Chondrocyte (in vitro differentiated cells): Measurements from ENCODE around the gene MOG. TPM values are rescaled to one million over a fixed set of nuclear protein-coding genes. Genes with fewer than 3 reads are reported as not detected.

Experiments used
- DNase-seq: peaks from one replicate; pipeline ENCODE4 v3.0.0; 2021; ENCODE audit warnings: mixed read lengths, low spot score
- H3K27ac Mint-ChIP-seq: one replicate; pipeline ENCODE4 v1.8.0; 2021; ENCODE audit warnings: mild to moderate bottlenecking, moderate library complexity, mixed read lengths; ENCODE audit not compliant: unreplicated experiment
- H3K27me3 Mint-ChIP-seq: 2 replicates; pipeline ENCODE4 v1.8.0; 2021; ENCODE audit warnings: low read depth, mixed read lengths
- H3K36me3 Mint-ChIP-seq: 2 replicates; pipeline ENCODE4 v1.8.0; 2021; ENCODE audit warnings: low read depth, mixed read lengths
- H3K4me1 Mint-ChIP-seq: 2 replicates; pipeline ENCODE4 v1.8.0; 2021; ENCODE audit warnings: low read depth, mild to moderate bottlenecking, mixed read lengths
- H3K4me3 Mint-ChIP-seq: one replicate; pipeline ENCODE4 v1.8.0; 2021; ENCODE audit warnings: mild to moderate bottlenecking, moderate library complexity, mixed read lengths; ENCODE audit not compliant: unreplicated experiment
- H3K9me3 Mint-ChIP-seq: 2 replicates; pipeline ENCODE4 v1.8.0; 2021; ENCODE audit warnings: low read depth, mixed read lengths
- CTCF ChIP-seq: fragments of 200-600 bp; sonication (generic); IDR thresholded peaks from 2 replicates; pipeline ENCODE4 v1.5.0; 2021; ENCODE audit warnings: antibody characterized with exemption, mild to moderate bottlenecking, moderate library complexity
- long read RNA-seq: library from polyadenylated mRNA; stranded (forward); transcript quantifications from one replicate; pipeline ENCODE4 v2.0.0, GENCODE V29; 2021
- total RNA-seq: library from RNA; stranded (reverse); gene quantifications from 3 replicates; pipeline ENCODE4 v1.2.1, GENCODE V29; 2021

MOG gene
- total RNA-seq: 0.82 TPM in 1 of 3 replicates, not detected in the others
- long read RNA-seq: 0 reads

- H3K4me1 Mint-ChIP-seq: peaks cover 26% of the 10 kb centered on the region
- no peak within 1 kb of the TSS for H3K4me3 Mint-ChIP-seq
- H3K36me3 Mint-ChIP-seq: no peaks in the 10 kb centered on the region
These were observed at the start of gene MOG for GRCh38 chr6:29656798-29657197. Gene MOG, plus strand, starts transcription at chr6:29657092. Its CDS starts 118 bp downstream, at chr6:29657210.

GRCh38 chr6:29608131-29608530 lies 48.8 kb upstream of the MOG start:
- Mint-ChIP-seq H3K9me3 (no peaks in the 10 kb centered on the region), H3K27me3 (no peaks in the 10 kb centered on the region), H3K4me3 (no peak overlapping the region), H3K36me3 (peaks cover 64% of the 10 kb centered on the region), H3K27ac (no peak overlapping the region), H3K4me1 (no peaks in the 10 kb centered on the region)
- DNase-seq: no peak
- no peak for TF ChIP-seq CTCF

More at GRCh38 chr6:29656798-29657197, at the start of gene MOG:
- TF ChIP-seq CTCF: no peak
- no peak within 1 kb of the TSS for H3K27ac Mint-ChIP-seq
- no peak for DNase-seq
- no peaks in the 10 kb centered on the region for H3K27me3 Mint-ChIP-seq
- no peaks in the 10 kb centered on the region for H3K9me3 Mint-ChIP-seq

GRCh38 chr6:29610540-29610939 lies 46.4 kb upstream of the MOG start:
- Mint-ChIP-seq H3K4me3 (no peak overlapping the region), H3K36me3 (peaks cover 60% of the 10 kb centered on the region), H3K27me3 (no peaks in the 10 kb centered on the region), H3K27ac (no peak overlapping the region), H3K4me1 (no peaks in the 10 kb centered on the region), H3K9me3 (no peaks in the 10 kb centered on the region)
- TF ChIP-seq CTCF: no peak
- no peak for DNase-seq

GRCh38 chr6:29611426-29611825 lies 45.5 kb upstream of the MOG start:
- H3K9me3 Mint-ChIP-seq: no peaks in the 10 kb centered on the region

GRCh38 chr6:29617782-29618554 lies 38.9 kb upstream of the MOG start:
- no peaks in the 10 kb centered on the region for H3K9me3 Mint-ChIP-seq
- H3K4me3 Mint-ChIP-seq: no peak overlapping the region
- H3K27ac Mint-ChIP-seq: no peak overlapping the region
- no peak for DNase-seq
- H3K27me3 Mint-ChIP-seq: no peaks in the 10 kb centered on the region
- H3K36me3 Mint-ChIP-seq: peaks cover 46% of the 10 kb centered on the region
- TF ChIP-seq CTCF: peak; percentile 31
- no peaks in the 10 kb centered on the region for H3K4me1 Mint-ChIP-seq

More at GRCh38 chr6:29611426-29611825, 45.5 kb upstream of the MOG start:
- H3K4me3 Mint-ChIP-seq: no peak overlapping the region
- H3K27me3 Mint-ChIP-seq: no peaks in the 10 kb centered on the region
- DNase-seq: no peak
- no peaks in the 10 kb centered on the region for H3K4me1 Mint-ChIP-seq
- peaks cover 52% of the 10 kb centered on the region for H3K36me3 Mint-ChIP-seq
- TF ChIP-seq CTCF: no peak
- no peak overlapping the region for H3K27ac Mint-ChIP-seq
